H9 (cell line): Measurements from ENCODE around the gene IFI44. TPM values are rescaled to one million over a fixed set of nuclear protein-coding genes. Genes with fewer than 3 reads are reported as not detected.

Source experiments
- DNase-seq: peaks from one replicate; pipeline ENCODE4 v3.0.0-alpha.2; 2017
- H2AFZ ChIP-seq: one replicate; pipeline ENCODE4 v1.6.1; 2013; ENCODE audit warnings: mild to moderate bottlenecking, low read length, control low read depth, moderate library complexity
- H2AK5ac ChIP-seq: 2 replicates; pipeline ENCODE4 v1.6.1; 2013; ENCODE audit warnings: low read length, control low read depth, mixed read lengths; ENCODE audit not compliant: insufficient read length
- H2BK120ac ChIP-seq: one replicate; pipeline ENCODE4 v1.6.1; 2013; ENCODE audit warnings: low read depth, mild to moderate bottlenecking, low read length, control low read depth, inconsistent platforms; ENCODE audit not compliant: poor library complexity, severe bottlenecking
- H2BK12ac ChIP-seq: 2 replicates; pipeline ENCODE4 v1.6.1; 2013; ENCODE audit warnings: low read length, control low read depth, mixed read lengths, low read depth; ENCODE audit not compliant: insufficient read length
- H2BK15ac ChIP-seq: 2 replicates; pipeline ENCODE4 v1.6.1; 2013; ENCODE audit warnings: low read depth, low read length, control low read depth
- H2BK20ac ChIP-seq: one replicate; pipeline ENCODE4 v1.6.1; 2013; ENCODE audit warnings: low read depth, mild to moderate bottlenecking, low read length, control low read depth, inconsistent platforms; ENCODE audit not compliant: poor library complexity, severe bottlenecking
- H2BK5ac ChIP-seq: 2 replicates; pipeline ENCODE4 v1.6.1; 2013; ENCODE audit warnings: low read length, control low read depth, mixed read lengths; ENCODE audit not compliant: insufficient read length
- H3K14ac ChIP-seq: 2 replicates; pipeline ENCODE4 v1.6.1; 2013; ENCODE audit warnings: low read length, control low read depth; ENCODE audit not compliant: insufficient read depth
- H3K18ac ChIP-seq: 2 replicates; pipeline ENCODE4 v1.6.1; 2013; ENCODE audit warnings: low read depth, mild to moderate bottlenecking, mixed read lengths, low read length, control low read depth; ENCODE audit not compliant: insufficient read length
- H3K23ac ChIP-seq: 2 replicates; pipeline ENCODE4 v1.6.1; 2013; ENCODE audit warnings: low read length, control low read depth, mixed read lengths, low read depth; ENCODE audit not compliant: insufficient read length
- H3K23me2 ChIP-seq: 2 replicates; pipeline ENCODE4 v1.6.1; 2013; ENCODE audit warnings: low read depth, mild to moderate bottlenecking, mixed read lengths, low read length, control low read depth; ENCODE audit not compliant: insufficient read length, poor library complexity, severe bottlenecking
- H3K27ac ChIP-seq: 2 replicates; pipeline ENCODE4 v1.5.1; 2013; ENCODE audit warnings: low read length, control low read depth, mixed read lengths, low read depth; ENCODE audit not compliant: insufficient read length
- H3K27me3 ChIP-seq: 2 replicates; pipeline ENCODE4 v1.6.1; 2013; ENCODE audit warnings: low read length, control low read depth, inconsistent platforms; ENCODE audit not compliant: insufficient read depth
- H3K4ac ChIP-seq: 2 replicates; pipeline ENCODE4 v1.6.1; 2013; ENCODE audit warnings: low read depth, mild to moderate bottlenecking, control low read depth, inconsistent platforms, low read length, moderate library complexity
- H3K4me1 ChIP-seq: 2 replicates; pipeline ENCODE4 v1.6.1; 2013; ENCODE audit warnings: low read length, control low read depth, inconsistent platforms; ENCODE audit not compliant: insufficient read depth
- H3K4me2 ChIP-seq: 2 replicates; pipeline ENCODE4 v1.6.1; 2013; ENCODE audit warnings: low read length, control low read depth, mixed read lengths; ENCODE audit not compliant: insufficient read length, insufficient read depth
- H3K56ac ChIP-seq: 2 replicates; pipeline ENCODE4 v1.6.1; 2013; ENCODE audit warnings: low read depth, mild to moderate bottlenecking, mixed read lengths, low read length, control low read depth; ENCODE audit not compliant: insufficient read length
- H3K79me1 ChIP-seq: 2 replicates; pipeline ENCODE4 v1.6.1; 2013; ENCODE audit warnings: low read depth, mild to moderate bottlenecking, moderate library complexity, low read length, control low read depth, inconsistent platforms; ENCODE audit not compliant: insufficient read depth, poor library complexity, severe bottlenecking
- H3K79me2 ChIP-seq: 2 replicates; pipeline ENCODE4 v1.6.1; 2013; ENCODE audit warnings: low read length, control low read depth, inconsistent platforms; ENCODE audit not compliant: insufficient read depth
- H3K9ac ChIP-seq: 2 replicates; pipeline ENCODE4 v1.6.1; 2013; ENCODE audit warnings: low read length, control low read depth, mixed read lengths; ENCODE audit not compliant: insufficient read length; ENCODE audit errors: extremely low read depth
- H3K9me3 ChIP-seq: one replicate; pipeline ENCODE4 v1.6.1; 2013; ENCODE audit warnings: low read depth, low read length, inconsistent platforms; ENCODE audit not compliant: control insufficient read depth
- H3T11ph ChIP-seq: one replicate; pipeline ENCODE4 v1.6.1; 2013; ENCODE audit warnings: mild to moderate bottlenecking, low read length, control low read depth, inconsistent platforms
- H4K20me1 ChIP-seq: one replicate; pipeline ENCODE4 v1.6.1; 2013; ENCODE audit not compliant: control insufficient read depth, insufficient read length, insufficient read depth
- H4K5ac ChIP-seq: 2 replicates; pipeline ENCODE4 v1.6.1; 2013; ENCODE audit warnings: low read depth, mild to moderate bottlenecking, mixed read lengths, low read length, control low read depth; ENCODE audit not compliant: insufficient read length
- H4K8ac ChIP-seq: replicated peaks from 2 replicates; pipeline ENCODE4 v1.6.1; 2013; ENCODE audit warnings: low read length, control low read depth, mixed read lengths, low read depth; ENCODE audit not compliant: insufficient read length
- H4K91ac ChIP-seq: 2 replicates; pipeline ENCODE4 v1.6.1; 2013; ENCODE audit warnings: low read depth, mild to moderate bottlenecking, moderate library complexity, mixed read lengths, low read length, control low read depth; ENCODE audit not compliant: insufficient read length
- H3K27ac Mint-ChIP-seq, 3 experiments: 2 replicates in 2 of 3; 3 replicates in 1 of 3; pipeline ENCODE4 v1.8.0; 2020 to 2021; ENCODE audit warnings: mixed read lengths in 3 of 3, mild to moderate bottlenecking in 1 of 3, moderate library complexity in 1 of 3
- H3K27me3 Mint-ChIP-seq: 2 replicates; pipeline ENCODE4 v1.8.0; 2021; ENCODE audit warnings: low read depth, mild to moderate bottlenecking, moderate library complexity, mixed read lengths
- H3K36me3 Mint-ChIP-seq, 3 experiments: 2 replicates in 2 of 3; 3 replicates in 1 of 3; pipeline ENCODE4 v1.8.0; 2020 to 2021; ENCODE audit warnings: low read depth in 3 of 3, mixed read lengths in 3 of 3; ENCODE audit not compliant: insufficient read depth in 1 of 3
- H3K4me1 Mint-ChIP-seq, 2 experiments: 2 replicates each; pipeline ENCODE4 v1.8.0; 2020; ENCODE audit warnings: mixed read lengths in 2 of 2
- H3K4me3 Mint-ChIP-seq, 2 experiments: 2 replicates in 1 of 2; 3 replicates in 1 of 2; pipeline ENCODE4 v1.8.0; 2020 to 2021; ENCODE audit warnings: mild to moderate bottlenecking in 2 of 2, mixed read lengths in 2 of 2, moderate library complexity in 1 of 2
- H3K9me3 Mint-ChIP-seq, 2 experiments: 2 replicates in 1 of 2; 3 replicates in 1 of 2; pipeline ENCODE4 v1.8.0; 2020; ENCODE audit warnings: mild to moderate bottlenecking in 2 of 2, mixed read lengths in 2 of 2, moderate library complexity in 1 of 2
- WGBS: extraction: QIAGEN DNeasy Blood & Tissue Kit; methylation state at CpG from one replicate; pipeline ENCODE4 v1.1.7; 2013; ENCODE audit warnings: missing lambda C conversion rate, low lambda C conversion rate, mixed read lengths; ENCODE audit not compliant: insufficient read length; ENCODE audit errors: extremely low coverage; 5-methylcytosine and 5-hydroxymethylcytosine counted together
- total RNA-seq: library from RNA; stranded (reverse); gene quantifications from 2 replicates; pipeline ENCODE4 v1.2.1, GENCODE V29; 2021
- TF ChIP-seq, protein P1 (sequence below): fragments of 200-600 bp; sonication (generic); conservative IDR thresholded peaks from 3 replicates; pipeline ENCODE4 v1.8.0; 2021; ENCODE audit warnings: antibody characterized with exemption, mild to moderate bottlenecking

Gene IFI44
- total RNA-seq, 1 experiment from 2014 or later = not detected

DNA sequence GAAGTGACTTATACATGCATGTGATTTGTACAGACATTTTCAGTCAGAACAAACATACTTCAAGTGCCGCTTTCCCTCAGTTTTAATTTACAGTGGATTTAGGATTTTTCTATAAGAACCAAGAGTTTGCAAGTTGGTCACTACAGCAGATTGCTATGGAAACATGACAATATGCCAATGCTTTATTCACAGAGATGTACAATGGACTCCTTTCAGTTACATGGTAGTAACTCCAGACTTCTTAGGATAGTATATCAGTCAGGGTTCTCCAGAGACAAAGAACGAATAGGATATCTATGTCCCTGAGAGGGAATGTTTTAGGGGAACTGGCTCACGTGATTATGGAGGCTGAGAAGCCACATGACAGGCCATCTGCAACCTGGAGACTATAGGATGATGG lies 27.4 kb downstream of the IFI44 start:
- H3K9me3 Mint-ChIP-seq = no peaks in the 10 kb centered on the region; a peak in 1 of 5 replicates

More for the DNA sequence above, 27.4 kb downstream of the IFI44 start:
- no peak overlapping the region for H3K27ac Mint-ChIP-seq
- no peak overlapping the region for H3T11ph ChIP-seq
- no peak overlapping the region for H2BK20ac ChIP-seq
- H2AFZ ChIP-seq = no peak overlapping the region
- H2BK5ac ChIP-seq = no peak overlapping the region
- no peak overlapping the region for H2BK15ac ChIP-seq
- H4K20me1 ChIP-seq = no peaks in the 10 kb centered on the region
- H2AK5ac ChIP-seq = no peak overlapping the region
- H3K14ac ChIP-seq = no peak overlapping the region
- no peak overlapping the region for H2BK12ac ChIP-seq
- DNase-seq = no peak
- no peak overlapping the region for H3K4ac ChIP-seq
- no peaks in the 10 kb centered on the region for H3K36me3 Mint-ChIP-seq
- no CpG with 5 or more reads among the region's 3 CpGs for WGBS
- no peak overlapping the region for H4K5ac ChIP-seq
- no peak overlapping the region for H2BK120ac ChIP-seq
- no peaks in the 10 kb centered on the region for H3K79me1 ChIP-seq
- H3K4me2 ChIP-seq = no peak overlapping the region
- no peaks in the 10 kb centered on the region for H3K4me1 Mint-ChIP-seq
- no peaks in the 10 kb centered on the region for H3K79me2 ChIP-seq
- H3K23me2 ChIP-seq = no peaks in the 10 kb centered on the region
- H3K27me3 Mint-ChIP-seq = peaks cover 9% of the 10 kb centered on the region; the same call in 1 of the 2 replicates
- no peak overlapping the region for H3K9ac ChIP-seq
- TF ChIP-seq, protein P1, sequence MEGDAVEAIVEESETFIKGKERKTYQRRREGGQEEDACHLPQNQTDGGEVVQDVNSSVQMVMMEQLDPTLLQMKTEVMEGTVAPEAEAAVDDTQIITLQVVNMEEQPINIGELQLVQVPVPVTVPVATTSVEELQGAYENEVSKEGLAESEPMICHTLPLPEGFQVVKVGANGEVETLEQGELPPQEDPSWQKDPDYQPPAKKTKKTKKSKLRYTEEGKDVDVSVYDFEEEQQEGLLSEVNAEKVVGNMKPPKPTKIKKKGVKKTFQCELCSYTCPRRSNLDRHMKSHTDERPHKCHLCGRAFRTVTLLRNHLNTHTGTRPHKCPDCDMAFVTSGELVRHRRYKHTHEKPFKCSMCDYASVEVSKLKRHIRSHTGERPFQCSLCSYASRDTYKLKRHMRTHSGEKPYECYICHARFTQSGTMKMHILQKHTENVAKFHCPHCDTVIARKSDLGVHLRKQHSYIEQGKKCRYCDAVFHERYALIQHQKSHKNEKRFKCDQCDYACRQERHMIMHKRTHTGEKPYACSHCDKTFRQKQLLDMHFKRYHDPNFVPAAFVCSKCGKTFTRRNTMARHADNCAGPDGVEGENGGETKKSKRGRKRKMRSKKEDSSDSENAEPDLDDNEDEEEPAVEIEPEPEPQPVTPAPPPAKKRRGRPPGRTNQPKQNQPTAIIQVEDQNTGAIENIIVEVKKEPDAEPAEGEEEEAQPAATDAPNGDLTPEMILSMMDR = no peak
- no peak overlapping the region for H3K27ac ChIP-seq
- H4K91ac ChIP-seq = no peak overlapping the region
- H3K18ac ChIP-seq = no peak overlapping the region
- H3K27me3 ChIP-seq = no peaks in the 10 kb centered on the region
- H3K9me3 ChIP-seq = no peaks in the 10 kb centered on the region
- no peak overlapping the region for H3K23ac ChIP-seq
- no peak overlapping the region for H3K56ac ChIP-seq
- H4K8ac ChIP-seq = no peak overlapping the region
- no peaks in the 10 kb centered on the region for H3K4me1 ChIP-seq
- H3K4me3 Mint-ChIP-seq = no peak overlapping the region
